ENCODE results near the gene PIK3CB.
"Not testable (repeated sequence)": the region's sequence is repeated elsewhere in the genome, so short reads cannot be mapped to it uniquely, and the experiment has no call there.

PIK3CB gene

GRCh38 chr3:138834596-138835396 is at the start of gene PIK3CB:
TSS of gene PIK3CB (minus strand) at chr3:138834928. CDS start at chr3:138759343, 75,585 bp downstream.
- peak; percentile 81 for DNase-seq

- DNase-seq = no peak
Observed at GRCh38 chr3:138881233-138881632, 46.5 kb upstream of the PIK3CB start.

- DNase-seq = no peak
Observed at GRCh38 chr3:138879541-138880380, 45.0 kb upstream of the PIK3CB start.

- no peak for DNase-seq
Observed at GRCh38 chr3:138877226-138877625, 42.5 kb upstream of the PIK3CB start.

- DNase-seq = no peak
Observed at GRCh38 chr3:138875754-138876664, 41.3 kb upstream of the PIK3CB start.

- DNase-seq = no peak
Observed at GRCh38 chr3:138875096-138875753, 40.5 kb upstream of the PIK3CB start.

GRCh38 chr3:138873471-138874278 is 38.9 kb upstream of the PIK3CB start:
- DNase-seq = no peak

- DNase-seq = no peak
Observed at GRCh38 chr3:138872632-138873031, 37.9 kb upstream of the PIK3CB start.

- DNase-seq = no peak
Observed at GRCh38 chr3:138867996-138868395, 33.3 kb upstream of the PIK3CB start.

GRCh38 chr3:138863776-138864113 is 29.0 kb upstream of the PIK3CB start:
- no peak for DNase-seq

GRCh38 chr3:138862924-138863775 is 28.4 kb upstream of the PIK3CB start:
- DNase-seq = no peak

GRCh38 chr3:138862531-138862923 is 27.8 kb upstream of the PIK3CB start:
- DNase-seq = no peak

- DNase-seq = no peak
Observed at GRCh38 chr3:138861798-138862197, 27.1 kb upstream of the PIK3CB start.

GRCh38 chr3:138856799-138857198 is 22.1 kb upstream of the PIK3CB start:
- no peak for DNase-seq

- DNase-seq = no peak
Observed at GRCh38 chr3:138854940-138855339, 20.2 kb upstream of the PIK3CB start.

GRCh38 chr3:138854204-138854603 is 19.5 kb upstream of the PIK3CB start:
- DNase-seq = no peak

- peak; percentile 22 for DNase-seq
Observed at GRCh38 chr3:138850151-138850550, 15.4 kb upstream of the PIK3CB start.

- no peak for DNase-seq
Observed at GRCh38 chr3:138849222-138849940, 14.7 kb upstream of the PIK3CB start.

- DNase-seq = no peak
Observed at GRCh38 chr3:138848696-138849095, 14.0 kb upstream of the PIK3CB start.

GRCh38 chr3:138846824-138847223 is 12.1 kb upstream of the PIK3CB start:
- not testable (repeated sequence) for DNase-seq
